WTC11 (cell line): Measurements from ENCODE around the gene ENPP6. TPM values are rescaled to one million over a fixed set of nuclear protein-coding genes. Genes with fewer than 3 reads are reported as not detected.

Experiments
- ATAC-seq: fragments of 200-7000 bp; cut with Tn5 transposase; 2 replicates; pipeline ENCODE4 v1.10.0; 2021; ENCODE audit warnings: mild to moderate bottlenecking, moderate library complexity
- CTCF ChIA-PET: fragments of 300-600 bp; sonication (Branson Sonifier 250); formaldehyde crosslinking; loops from one replicate; lab custom pipeline; 2021; ENCODE audit warnings: antibody characterized with exemption; lab: Charles Lee
- POLR2A ChIA-PET: fragments of 350-600 bp; sonication (Branson Sonifier 250); formaldehyde crosslinking; loops from one replicate; lab custom pipeline; 2021; ENCODE audit warnings: antibody characterized with exemption; lab: Charles Lee
- DNase-seq: peaks from one replicate; pipeline ENCODE4 v3.0.0; 2021; ENCODE audit warnings: low spot score
- H3K27ac Mint-ChIP-seq: 2 replicates; pipeline ENCODE4 v1.8.0; 2021; ENCODE audit warnings: mixed read lengths
- H3K27me3 Mint-ChIP-seq: 2 replicates; pipeline ENCODE4 v1.8.0; 2021; ENCODE audit warnings: low read depth, mild to moderate bottlenecking, moderate library complexity, mixed read lengths
- H3K36me3 Mint-ChIP-seq: 2 replicates; pipeline ENCODE4 v1.8.0; 2021; ENCODE audit warnings: mixed read lengths
- H3K4me1 Mint-ChIP-seq: 2 replicates; pipeline ENCODE4 v1.8.0; 2022; ENCODE audit warnings: mixed read lengths
- H3K4me3 Mint-ChIP-seq: 2 replicates; pipeline ENCODE4 v1.8.0; 2021; ENCODE audit warnings: mild to moderate bottlenecking, moderate library complexity, mixed read lengths
- H3K9me3 Mint-ChIP-seq: 2 replicates; pipeline ENCODE4 v1.8.0; 2021; ENCODE audit warnings: mixed read lengths
- CREB1 ChIP-seq: sonication (generic); formaldehyde crosslinking; IDR thresholded peaks from 2 replicates; pipeline ENCODE4 v1.8.0; 2023; ENCODE audit warnings: mild to moderate bottlenecking, missing genetic modification reagents
- ETV6 ChIP-seq: sonication (generic); formaldehyde crosslinking; IDR thresholded peaks from 2 replicates; pipeline ENCODE4 v1.8.1; 2022; ENCODE audit warnings: mild to moderate bottlenecking, missing genetic modification reagents
- GABPB1 ChIP-seq: sonication (generic); formaldehyde crosslinking; IDR thresholded peaks from 2 replicates; pipeline ENCODE4 v1.8.1; 2023; ENCODE audit warnings: mild to moderate bottlenecking, missing genetic modification reagents
- IRF2 ChIP-seq: sonication (generic); formaldehyde crosslinking; IDR thresholded peaks from 2 replicates; pipeline ENCODE4 v1.8.0; 2022; ENCODE audit warnings: low read depth, missing genetic modification reagents, borderline replicate concordance
- OVOL2 ChIP-seq: fragments of 250-450 bp; sonication (Bioruptor Pico); IDR thresholded peaks from 2 replicates; pipeline ENCODE4 v1.9.0; 2021; ENCODE audit warnings: mild to moderate bottlenecking, borderline replicate concordance
- PRRX2 ChIP-seq: fragments of 250-450 bp; sonication (Bioruptor Pico); IDR thresholded peaks from 2 replicates; pipeline ENCODE4 v1.8.0; 2021; ENCODE audit warnings: mild to moderate bottlenecking
- TEAD1 ChIP-seq: sonication (generic); formaldehyde crosslinking; IDR thresholded peaks from 2 replicates; pipeline ENCODE4 v1.8.0; 2022; ENCODE audit warnings: mild to moderate bottlenecking, missing genetic modification reagents
- TP53 ChIP-seq: sonication (generic); formaldehyde crosslinking; IDR thresholded peaks from 2 replicates; pipeline ENCODE4 v1.8.1; 2023; ENCODE audit warnings: mild to moderate bottlenecking, missing genetic modification reagents
- ZBTB21 ChIP-seq: sonication (generic); formaldehyde crosslinking; IDR thresholded peaks from 2 replicates; pipeline ENCODE4 v1.8.1; 2023; ENCODE audit warnings: mild to moderate bottlenecking, missing genetic modification reagents, borderline replicate concordance
- ZNF317 ChIP-seq: sonication (generic); formaldehyde crosslinking; IDR thresholded peaks from 2 replicates; pipeline ENCODE4 v1.8.1; 2023; ENCODE audit warnings: low read depth, mild to moderate bottlenecking, moderate library complexity, missing genetic modification reagents, borderline replicate concordance
- total RNA-seq: library from RNA; stranded (reverse); gene quantifications from 3 replicates; pipeline ENCODE4 v1.2.3, GENCODE V29; 2021
- TF ChIP-seq, protein P1 (sequence below): sonication (generic); formaldehyde crosslinking; IDR thresholded peaks from 2 replicates; pipeline ENCODE4 v1.8.1; 2023; ENCODE audit warnings: mild to moderate bottlenecking, missing genetic modification reagents
- TF ChIP-seq, protein P2 (sequence below): sonication (generic); formaldehyde crosslinking; IDR thresholded peaks from 2 replicates; pipeline ENCODE4 v1.8.1; 2023; ENCODE audit warnings: mild to moderate bottlenecking, missing genetic modification reagents
- TF ChIP-seq, protein P3 (sequence below): fragments of 250-450 bp; sonication (Bioruptor Pico); IDR thresholded peaks from 2 replicates; pipeline ENCODE4 v2.1.2; 2022; ENCODE audit warnings: mild to moderate bottlenecking, moderate library complexity
- TF ChIP-seq, protein P4 (sequence below): sonication (generic); formaldehyde crosslinking; IDR thresholded peaks from 2 replicates; pipeline ENCODE4 v1.8.0; 2023; ENCODE audit warnings: missing genetic modification reagents, mild to moderate bottlenecking, borderline replicate concordance
- TF ChIP-seq, protein P5 (sequence below): fragments of 250-450 bp; sonication (Bioruptor Pico); IDR thresholded peaks from 2 replicates; pipeline ENCODE4 v1.9.0; 2021; ENCODE audit warnings: mild to moderate bottlenecking
- TF ChIP-seq, protein P6 (sequence below): sonication (generic); formaldehyde crosslinking; IDR thresholded peaks from 2 replicates; pipeline ENCODE4 v1.8.0; 2022; ENCODE audit warnings: missing genetic modification reagents
- TF ChIP-seq, protein P7 (sequence below): sonication (generic); formaldehyde crosslinking; IDR thresholded peaks from 2 replicates; pipeline ENCODE4 v1.8.1; 2022; ENCODE audit warnings: mild to moderate bottlenecking, moderate library complexity, missing genetic modification reagents

Gene ENPP6
- total RNA-seq, 1 experiment from 2014 or later: 0.09 TPM

DNA sequence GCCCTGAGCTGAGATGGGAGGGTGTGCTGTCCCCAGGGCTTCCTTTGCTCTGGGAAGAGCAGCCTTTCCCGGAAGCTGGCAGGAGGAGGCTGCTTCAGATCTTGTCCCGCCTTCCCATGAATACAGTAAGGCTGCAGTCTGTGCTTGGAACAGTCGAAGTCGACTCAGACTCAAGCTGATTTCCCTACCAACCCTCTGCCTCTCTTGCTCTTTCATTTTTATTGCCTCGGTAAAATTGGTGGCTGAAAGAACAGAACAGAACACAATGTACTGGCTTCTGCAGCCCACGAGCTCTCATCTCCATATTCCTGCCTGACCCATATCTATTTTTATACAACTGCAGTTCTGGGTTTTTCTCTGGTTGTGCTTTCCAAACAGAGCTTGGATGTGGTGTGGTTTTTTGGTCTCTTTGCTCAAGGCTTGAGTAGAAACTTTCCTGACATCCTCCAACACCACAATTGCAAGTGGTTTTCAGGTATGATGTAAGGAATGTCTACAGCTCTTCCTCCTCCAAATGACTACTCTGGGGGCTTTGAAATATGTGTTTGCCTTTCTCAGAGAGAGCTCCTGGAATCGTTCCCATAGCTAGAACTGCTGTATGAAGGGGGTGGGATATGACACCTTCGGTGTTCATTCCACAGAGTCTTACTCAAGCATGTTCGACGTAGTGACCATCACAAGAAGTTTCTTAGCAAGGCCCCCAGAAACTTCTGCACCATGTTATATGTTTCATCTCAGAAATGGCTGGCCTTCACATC lies 61.3 kb downstream of the ENPP6 start:
- CTCF ChIA-PET: interaction anchor here (0.8 kb wide), 1 partner anchor 13 kb away, joined by 4 read pairs; no protein-coding TSS in a partner anchor
- H3K36me3 Mint-ChIP-seq: no peaks in the 10 kb centered on the region
- no peak overlapping the region for H3K4me3 Mint-ChIP-seq
- H3K9me3 Mint-ChIP-seq: no peaks in the 10 kb centered on the region; the same call in 1 of the 2 replicates
- no peak overlapping the region for H3K27ac Mint-ChIP-seq
- no peaks in the 10 kb centered on the region for H3K4me1 Mint-ChIP-seq
- ATAC-seq (no peak), DNase-seq (no peak)
- H3K27me3 Mint-ChIP-seq: peaks cover 6% of the 10 kb centered on the region; the same call in 1 of the 2 replicates
- POLR2A ChIA-PET: no interaction called here
- TF ChIP-seq, protein P1, sequence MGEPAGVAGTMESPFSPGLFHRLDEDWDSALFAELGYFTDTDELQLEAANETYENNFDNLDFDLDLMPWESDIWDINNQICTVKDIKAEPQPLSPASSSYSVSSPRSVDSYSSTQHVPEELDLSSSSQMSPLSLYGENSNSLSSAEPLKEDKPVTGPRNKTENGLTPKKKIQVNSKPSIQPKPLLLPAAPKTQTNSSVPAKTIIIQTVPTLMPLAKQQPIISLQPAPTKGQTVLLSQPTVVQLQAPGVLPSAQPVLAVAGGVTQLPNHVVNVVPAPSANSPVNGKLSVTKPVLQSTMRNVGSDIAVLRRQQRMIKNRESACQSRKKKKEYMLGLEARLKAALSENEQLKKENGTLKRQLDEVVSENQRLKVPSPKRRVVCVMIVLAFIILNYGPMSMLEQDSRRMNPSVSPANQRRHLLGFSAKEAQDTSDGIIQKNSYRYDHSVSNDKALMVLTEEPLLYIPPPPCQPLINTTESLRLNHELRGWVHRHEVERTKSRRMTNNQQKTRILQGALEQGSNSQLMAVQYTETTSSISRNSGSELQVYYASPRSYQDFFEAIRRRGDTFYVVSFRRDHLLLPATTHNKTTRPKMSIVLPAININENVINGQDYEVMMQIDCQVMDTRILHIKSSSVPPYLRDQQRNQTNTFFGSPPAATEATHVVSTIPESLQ (CRISPR knock-in tag): no peak
- TF ChIP-seq, protein P2, sequence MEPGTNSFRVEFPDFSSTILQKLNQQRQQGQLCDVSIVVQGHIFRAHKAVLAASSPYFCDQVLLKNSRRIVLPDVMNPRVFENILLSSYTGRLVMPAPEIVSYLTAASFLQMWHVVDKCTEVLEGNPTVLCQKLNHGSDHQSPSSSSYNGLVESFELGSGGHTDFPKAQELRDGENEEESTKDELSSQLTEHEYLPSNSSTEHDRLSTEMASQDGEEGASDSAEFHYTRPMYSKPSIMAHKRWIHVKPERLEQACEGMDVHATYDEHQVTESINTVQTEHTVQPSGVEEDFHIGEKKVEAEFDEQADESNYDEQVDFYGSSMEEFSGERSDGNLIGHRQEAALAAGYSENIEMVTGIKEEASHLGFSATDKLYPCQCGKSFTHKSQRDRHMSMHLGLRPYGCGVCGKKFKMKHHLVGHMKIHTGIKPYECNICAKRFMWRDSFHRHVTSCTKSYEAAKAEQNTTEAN (CRISPR knock-in tag): no peak
- no peak for TF ChIP-seq CREB1 (CRISPR knock-in tag)
- TF ChIP-seq, protein P3, sequence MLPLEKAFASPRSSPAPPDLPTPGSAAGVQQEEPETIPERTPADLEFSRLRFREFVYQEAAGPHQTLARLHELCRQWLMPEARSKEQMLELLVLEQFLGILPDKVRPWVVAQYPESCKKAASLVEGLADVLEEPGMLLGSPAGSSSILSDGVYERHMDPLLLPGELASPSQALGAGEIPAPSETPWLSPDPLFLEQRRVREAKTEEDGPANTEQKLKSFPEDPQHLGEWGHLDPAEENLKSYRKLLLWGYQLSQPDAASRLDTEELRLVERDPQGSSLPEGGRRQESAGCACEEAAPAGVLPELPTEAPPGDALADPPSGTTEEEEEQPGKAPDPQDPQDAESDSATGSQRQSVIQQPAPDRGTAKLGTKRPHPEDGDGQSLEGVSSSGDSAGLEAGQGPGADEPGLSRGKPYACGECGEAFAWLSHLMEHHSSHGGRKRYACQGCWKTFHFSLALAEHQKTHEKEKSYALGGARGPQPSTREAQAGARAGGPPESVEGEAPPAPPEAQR (CRISPR knock-in tag): no peak
- no peak for TF ChIP-seq TEAD1 (CRISPR knock-in tag)
- TF ChIP-seq OVOL2: no peak

DNA sequence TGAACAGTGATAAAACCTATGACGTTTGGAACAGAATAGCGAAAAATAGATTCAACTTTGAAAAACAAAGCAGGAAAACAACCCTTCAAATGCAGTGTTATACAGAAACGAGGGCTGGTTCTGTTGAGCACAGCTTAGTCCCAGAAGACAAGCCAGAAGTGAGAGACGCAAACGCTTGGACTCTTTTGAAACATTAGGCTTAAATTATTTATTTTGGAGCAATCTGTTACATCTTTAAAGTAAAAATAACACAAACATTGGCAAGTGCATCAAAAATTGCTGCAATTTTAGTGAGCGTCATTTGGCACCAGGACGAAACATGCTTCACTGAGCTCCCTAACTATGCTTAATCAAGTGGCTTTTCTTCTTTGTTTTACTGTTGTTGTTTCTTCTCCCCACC lies 63.5 kb downstream of the ENPP6 start:
- H3K9me3 Mint-ChIP-seq: no peaks in the 10 kb centered on the region; the same call in 1 of the 2 replicates
- CTCF ChIA-PET: interaction anchor here (1.3 to 2.9 kb wide), 2 partner anchors 10 to 13 kb away, joined by 4 to 7 read pairs; no protein-coding TSS in a partner anchor
- H3K4me1 Mint-ChIP-seq: no peaks in the 10 kb centered on the region
- H3K4me3 Mint-ChIP-seq: no peak overlapping the region
- H3K27ac Mint-ChIP-seq: no peak overlapping the region
- no peaks in the 10 kb centered on the region for H3K36me3 Mint-ChIP-seq
- H3K27me3 Mint-ChIP-seq: peaks cover 6% of the 10 kb centered on the region; the same call in 1 of the 2 replicates
- POLR2A ChIA-PET: no interaction called here
- ATAC-seq (no peak), DNase-seq (no peak)
- TF ChIP-seq IRF2 (CRISPR knock-in tag) (no peak), ZBTB21 (CRISPR knock-in tag) (no peak), PRRX2 (CRISPR knock-in tag) (no peak), GABPB1 (CRISPR knock-in tag) (no peak), ETV6 (CRISPR knock-in tag) (no peak), TP53 (CRISPR knock-in tag) (no peak), ZNF317 (CRISPR knock-in tag) (no peak)
- TF ChIP-seq, protein P4, sequence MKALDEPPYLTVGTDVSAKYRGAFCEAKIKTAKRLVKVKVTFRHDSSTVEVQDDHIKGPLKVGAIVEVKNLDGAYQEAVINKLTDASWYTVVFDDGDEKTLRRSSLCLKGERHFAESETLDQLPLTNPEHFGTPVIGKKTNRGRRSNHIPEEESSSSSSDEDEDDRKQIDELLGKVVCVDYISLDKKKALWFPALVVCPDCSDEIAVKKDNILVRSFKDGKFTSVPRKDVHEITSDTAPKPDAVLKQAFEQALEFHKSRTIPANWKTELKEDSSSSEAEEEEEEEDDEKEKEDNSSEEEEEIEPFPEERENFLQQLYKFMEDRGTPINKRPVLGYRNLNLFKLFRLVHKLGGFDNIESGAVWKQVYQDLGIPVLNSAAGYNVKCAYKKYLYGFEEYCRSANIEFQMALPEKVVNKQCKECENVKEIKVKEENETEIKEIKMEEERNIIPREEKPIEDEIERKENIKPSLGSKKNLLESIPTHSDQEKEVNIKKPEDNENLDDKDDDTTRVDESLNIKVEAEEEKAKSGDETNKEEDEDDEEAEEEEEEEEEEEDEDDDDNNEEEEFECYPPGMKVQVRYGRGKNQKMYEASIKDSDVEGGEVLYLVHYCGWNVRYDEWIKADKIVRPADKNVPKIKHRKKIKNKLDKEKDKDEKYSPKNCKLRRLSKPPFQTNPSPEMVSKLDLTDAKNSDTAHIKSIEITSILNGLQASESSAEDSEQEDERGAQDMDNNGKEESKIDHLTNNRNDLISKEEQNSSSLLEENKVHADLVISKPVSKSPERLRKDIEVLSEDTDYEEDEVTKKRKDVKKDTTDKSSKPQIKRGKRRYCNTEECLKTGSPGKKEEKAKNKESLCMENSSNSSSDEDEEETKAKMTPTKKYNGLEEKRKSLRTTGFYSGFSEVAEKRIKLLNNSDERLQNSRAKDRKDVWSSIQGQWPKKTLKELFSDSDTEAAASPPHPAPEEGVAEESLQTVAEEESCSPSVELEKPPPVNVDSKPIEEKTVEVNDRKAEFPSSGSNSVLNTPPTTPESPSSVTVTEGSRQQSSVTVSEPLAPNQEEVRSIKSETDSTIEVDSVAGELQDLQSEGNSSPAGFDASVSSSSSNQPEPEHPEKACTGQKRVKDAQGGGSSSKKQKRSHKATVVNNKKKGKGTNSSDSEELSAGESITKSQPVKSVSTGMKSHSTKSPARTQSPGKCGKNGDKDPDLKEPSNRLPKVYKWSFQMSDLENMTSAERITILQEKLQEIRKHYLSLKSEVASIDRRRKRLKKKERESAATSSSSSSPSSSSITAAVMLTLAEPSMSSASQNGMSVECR (CRISPR knock-in tag): no peak
- TF ChIP-seq, protein P5, sequence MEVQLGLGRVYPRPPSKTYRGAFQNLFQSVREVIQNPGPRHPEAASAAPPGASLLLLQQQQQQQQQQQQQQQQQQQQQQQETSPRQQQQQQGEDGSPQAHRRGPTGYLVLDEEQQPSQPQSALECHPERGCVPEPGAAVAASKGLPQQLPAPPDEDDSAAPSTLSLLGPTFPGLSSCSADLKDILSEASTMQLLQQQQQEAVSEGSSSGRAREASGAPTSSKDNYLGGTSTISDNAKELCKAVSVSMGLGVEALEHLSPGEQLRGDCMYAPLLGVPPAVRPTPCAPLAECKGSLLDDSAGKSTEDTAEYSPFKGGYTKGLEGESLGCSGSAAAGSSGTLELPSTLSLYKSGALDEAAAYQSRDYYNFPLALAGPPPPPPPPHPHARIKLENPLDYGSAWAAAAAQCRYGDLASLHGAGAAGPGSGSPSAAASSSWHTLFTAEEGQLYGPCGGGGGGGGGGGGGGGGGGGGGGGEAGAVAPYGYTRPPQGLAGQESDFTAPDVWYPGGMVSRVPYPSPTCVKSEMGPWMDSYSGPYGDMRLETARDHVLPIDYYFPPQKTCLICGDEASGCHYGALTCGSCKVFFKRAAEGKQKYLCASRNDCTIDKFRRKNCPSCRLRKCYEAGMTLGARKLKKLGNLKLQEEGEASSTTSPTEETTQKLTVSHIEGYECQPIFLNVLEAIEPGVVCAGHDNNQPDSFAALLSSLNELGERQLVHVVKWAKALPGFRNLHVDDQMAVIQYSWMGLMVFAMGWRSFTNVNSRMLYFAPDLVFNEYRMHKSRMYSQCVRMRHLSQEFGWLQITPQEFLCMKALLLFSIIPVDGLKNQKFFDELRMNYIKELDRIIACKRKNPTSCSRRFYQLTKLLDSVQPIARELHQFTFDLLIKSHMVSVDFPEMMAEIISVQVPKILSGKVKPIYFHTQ (CRISPR knock-in tag): no peak
- TF ChIP-seq, protein P6, sequence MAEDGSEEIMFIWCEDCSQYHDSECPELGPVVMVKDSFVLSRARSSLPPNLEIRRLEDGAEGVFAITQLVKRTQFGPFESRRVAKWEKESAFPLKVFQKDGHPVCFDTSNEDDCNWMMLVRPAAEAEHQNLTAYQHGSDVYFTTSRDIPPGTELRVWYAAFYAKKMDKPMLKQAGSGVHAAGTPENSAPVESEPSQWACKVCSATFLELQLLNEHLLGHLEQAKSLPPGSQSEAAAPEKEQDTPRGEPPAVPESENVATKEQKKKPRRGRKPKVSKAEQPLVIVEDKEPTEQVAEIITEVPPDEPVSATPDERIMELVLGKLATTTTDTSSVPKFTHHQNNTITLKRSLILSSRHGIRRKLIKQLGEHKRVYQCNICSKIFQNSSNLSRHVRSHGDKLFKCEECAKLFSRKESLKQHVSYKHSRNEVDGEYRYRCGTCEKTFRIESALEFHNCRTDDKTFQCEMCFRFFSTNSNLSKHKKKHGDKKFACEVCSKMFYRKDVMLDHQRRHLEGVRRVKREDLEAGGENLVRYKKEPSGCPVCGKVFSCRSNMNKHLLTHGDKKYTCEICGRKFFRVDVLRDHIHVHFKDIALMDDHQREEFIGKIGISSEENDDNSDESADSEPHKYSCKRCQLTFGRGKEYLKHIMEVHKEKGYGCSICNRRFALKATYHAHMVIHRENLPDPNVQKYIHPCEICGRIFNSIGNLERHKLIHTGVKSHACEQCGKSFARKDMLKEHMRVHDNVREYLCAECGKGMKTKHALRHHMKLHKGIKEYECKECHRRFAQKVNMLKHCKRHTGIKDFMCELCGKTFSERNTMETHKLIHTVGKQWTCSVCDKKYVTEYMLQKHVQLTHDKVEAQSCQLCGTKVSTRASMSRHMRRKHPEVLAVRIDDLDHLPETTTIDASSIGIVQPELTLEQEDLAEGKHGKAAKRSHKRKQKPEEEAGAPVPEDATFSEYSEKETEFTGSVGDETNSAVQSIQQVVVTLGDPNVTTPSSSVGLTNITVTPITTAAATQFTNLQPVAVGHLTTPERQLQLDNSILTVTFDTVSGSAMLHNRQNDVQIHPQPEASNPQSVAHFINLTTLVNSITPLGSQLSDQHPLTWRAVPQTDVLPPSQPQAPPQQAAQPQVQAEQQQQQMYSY (CRISPR knock-in tag): no peak
- TF ChIP-seq, protein P7, sequence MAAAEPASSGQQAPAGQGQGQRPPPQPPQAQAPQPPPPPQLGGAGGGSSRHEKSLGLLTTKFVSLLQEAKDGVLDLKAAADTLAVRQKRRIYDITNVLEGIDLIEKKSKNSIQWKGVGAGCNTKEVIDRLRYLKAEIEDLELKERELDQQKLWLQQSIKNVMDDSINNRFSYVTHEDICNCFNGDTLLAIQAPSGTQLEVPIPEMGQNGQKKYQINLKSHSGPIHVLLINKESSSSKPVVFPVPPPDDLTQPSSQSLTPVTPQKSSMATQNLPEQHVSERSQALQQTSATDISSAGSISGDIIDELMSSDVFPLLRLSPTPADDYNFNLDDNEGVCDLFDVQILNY (CRISPR knock-in tag): no peak
